ENCODE measurements around the gene IQCC.

The IQCC gene

DNA sequence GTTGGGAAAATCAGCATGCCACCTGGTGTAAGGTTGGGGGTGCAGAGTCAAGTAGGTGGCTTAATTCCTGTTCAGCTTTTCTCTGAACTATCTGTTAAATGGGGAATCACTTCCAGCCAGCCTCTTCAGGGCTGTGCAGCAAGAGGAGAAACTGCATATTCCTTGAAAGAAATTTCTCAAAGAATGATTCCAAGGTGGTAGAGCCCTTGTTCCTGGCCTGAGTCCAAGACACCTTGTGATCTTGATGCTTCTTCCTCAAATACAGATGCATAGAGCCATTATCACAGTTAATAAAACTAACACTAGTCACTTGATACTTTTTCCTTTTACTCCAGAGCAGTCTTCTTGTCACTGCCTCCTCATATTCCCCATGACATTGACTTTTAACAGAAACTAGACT is 20.8 kb upstream of the IQCC start:
- H3K4me3 ChIP-seq (ENCODE audit: low read length): no peak overlapping the region
- no peak for TF ChIP-seq ZNF274 (IDR thresholded peaks at IDR 0.05; ENCODE audit: low read depth, low read length)

DNA sequence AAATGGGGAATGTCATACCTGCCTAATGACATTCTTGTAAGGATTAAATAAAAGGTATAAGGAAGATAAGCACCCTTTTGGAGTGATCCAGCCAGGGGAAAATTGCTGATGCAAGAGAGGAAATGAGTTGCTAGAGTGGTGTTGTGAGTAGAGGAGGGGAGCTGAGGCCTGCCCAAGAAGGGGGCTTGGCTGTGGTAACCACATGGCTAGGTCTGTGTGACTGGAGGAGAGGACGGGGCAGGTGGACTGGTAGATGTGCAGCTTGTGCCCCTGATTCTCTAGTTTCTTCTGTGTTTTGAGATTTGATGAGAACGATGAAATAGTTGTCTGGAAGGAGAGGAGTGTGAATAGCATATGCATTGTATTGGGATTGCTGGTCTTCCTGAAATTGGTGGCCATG is 19.4 kb upstream of the IQCC start:
- TF ChIP-seq ZNF274 (IDR thresholded peaks at IDR 0.05; ENCODE audit: low read depth, low read length): no peak
- H3K4me3 ChIP-seq (ENCODE audit: low read length): no peak overlapping the region

DNA sequence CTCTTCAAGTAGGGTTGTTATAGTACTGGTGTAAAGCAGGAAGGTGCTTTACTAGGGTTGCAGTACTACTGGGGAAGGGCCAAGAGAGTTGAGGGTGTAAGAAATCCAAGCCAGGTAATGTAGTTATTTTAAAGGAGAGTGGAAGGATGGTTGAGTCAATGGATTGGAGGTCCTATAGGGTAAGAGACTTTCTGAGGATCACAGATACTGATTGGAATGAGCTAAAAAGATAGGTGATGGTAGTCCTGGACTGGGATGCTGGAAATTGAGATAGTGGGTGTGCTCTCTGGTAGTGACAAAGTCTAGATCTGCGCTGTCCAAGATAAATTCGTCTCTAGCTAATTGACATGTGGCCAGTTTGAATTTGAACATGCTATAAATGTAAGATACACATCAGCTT is 19.0 kb upstream of the IQCC start:
- no peak overlapping the region for H3K4me3 ChIP-seq (ENCODE audit: low read length)
- no peak for TF ChIP-seq ZNF274 (IDR thresholded peaks at IDR 0.05; ENCODE audit: low read depth, low read length)

DNA sequence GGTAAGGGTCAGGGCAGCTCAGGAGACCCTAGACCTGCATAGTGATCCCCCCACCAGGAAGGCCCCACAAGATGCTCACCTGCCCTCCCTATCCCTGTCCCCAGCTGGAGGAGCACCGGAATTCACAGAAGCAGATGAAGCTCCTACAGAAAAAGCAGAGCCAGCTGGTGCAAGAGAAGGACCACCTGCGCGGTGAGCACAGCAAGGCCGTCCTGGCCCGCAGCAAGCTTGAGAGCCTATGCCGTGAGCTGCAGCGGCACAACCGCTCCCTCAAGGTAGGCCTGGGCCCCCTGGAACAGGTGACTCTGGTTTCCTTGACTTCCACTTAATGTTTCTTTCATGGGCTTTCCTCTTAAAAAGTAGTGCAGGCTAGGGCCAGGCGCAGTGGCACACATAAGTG is 17.6 kb upstream of the IQCC start:
- no peak for TF ChIP-seq ZNF274 (IDR thresholded peaks at IDR 0.05; ENCODE audit: low read depth, low read length)
- H3K4me3 ChIP-seq (ENCODE audit: low read length): no peak overlapping the region

DNA sequence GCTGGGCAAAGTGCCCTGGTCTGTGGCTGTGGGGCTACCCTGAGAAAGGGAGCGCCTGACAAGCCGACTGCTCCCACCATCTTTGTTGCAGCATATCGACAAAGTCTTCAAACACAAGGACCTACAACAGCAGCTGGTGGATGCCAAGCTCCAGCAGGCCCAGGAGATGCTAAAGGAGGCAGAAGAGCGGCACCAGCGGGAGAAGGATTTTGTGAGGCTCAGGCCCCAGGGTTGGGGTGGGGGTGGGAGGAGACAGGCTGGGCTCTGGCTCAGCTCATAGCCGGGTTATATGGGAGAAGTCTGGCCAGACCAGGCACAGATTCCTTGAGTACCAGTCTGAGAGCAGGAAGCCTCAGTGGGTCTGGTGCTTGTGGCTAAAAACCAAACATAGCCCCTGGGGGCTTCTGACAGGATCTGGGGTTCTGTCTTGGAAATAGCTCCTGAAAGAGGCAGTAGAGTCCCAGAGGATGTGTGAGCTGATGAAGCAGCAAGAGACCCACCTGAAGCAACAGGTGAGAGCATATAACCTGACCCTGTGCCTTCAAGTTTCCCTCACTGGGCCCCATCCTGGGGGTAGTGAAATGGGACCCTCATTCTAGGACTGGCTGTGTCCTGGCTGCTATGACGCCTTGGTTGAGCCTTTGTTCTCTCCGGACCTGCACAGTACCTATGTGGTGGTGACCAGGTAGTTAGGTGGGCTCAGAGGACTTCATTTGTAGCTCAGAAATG is 13.1 kb upstream of the IQCC start:
- no peak overlapping the region for H3K4me3 ChIP-seq (ENCODE audit: low read length)
- TF ChIP-seq ZNF274 (IDR thresholded peaks at IDR 0.05; ENCODE audit: low read depth, low read length): no peak

DNA sequence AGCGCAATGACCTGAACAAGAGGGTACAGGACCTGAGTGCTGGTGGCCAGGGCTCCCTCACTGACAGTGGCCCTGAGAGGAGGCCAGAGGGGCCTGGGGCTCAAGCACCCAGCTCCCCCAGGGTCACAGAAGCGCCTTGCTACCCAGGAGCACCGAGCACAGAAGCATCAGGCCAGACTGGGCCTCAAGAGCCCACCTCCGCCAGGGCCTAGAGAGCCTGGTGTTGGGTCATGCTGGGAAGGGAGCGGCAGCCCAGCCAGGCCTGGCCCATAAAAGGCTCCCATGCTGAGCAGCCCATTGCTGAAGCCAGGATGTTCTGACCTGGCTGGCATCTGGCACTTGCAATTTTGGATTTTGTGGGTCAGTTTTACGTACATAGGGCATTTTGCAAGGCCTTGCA is 10.5 kb upstream of the IQCC start:
- no peak overlapping the region for H3K4me3 ChIP-seq (ENCODE audit: low read length)
- no peak for TF ChIP-seq ZNF274 (IDR thresholded peaks at IDR 0.05; ENCODE audit: low read depth, low read length)

DNA sequence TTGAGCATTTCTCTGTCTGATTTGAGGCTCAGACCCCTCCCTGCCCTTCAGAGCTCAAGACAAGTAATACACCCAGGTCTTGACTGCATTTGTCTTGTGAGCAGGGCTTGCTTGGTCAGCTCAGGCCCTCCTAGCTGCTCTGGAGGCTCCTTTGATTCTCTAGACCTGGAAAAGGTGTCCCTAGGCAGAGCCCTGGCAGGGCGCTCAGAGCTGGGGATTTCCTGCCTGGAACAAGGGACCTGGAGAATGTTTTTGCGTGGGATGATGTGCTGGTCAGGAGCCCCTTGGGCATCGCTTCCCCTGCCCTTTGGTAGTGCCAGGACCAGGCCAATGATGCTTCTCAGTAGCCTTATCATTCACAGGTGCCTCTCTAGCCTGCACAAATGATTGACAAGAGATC is 9.9 kb upstream of the IQCC start:
- no peak for TF ChIP-seq ZNF274 (IDR thresholded peaks at IDR 0.05; ENCODE audit: low read depth, low read length)
- H3K4me3 ChIP-seq (ENCODE audit: low read length): no peak overlapping the region

GRCh38 chr1:32195972-32196823 is 9.3 kb upstream of the IQCC start:
- no peak for TF ChIP-seq ZNF274 (IDR thresholded peaks at IDR 0.05; ENCODE audit: low read depth, low read length)
- H3K4me3 ChIP-seq (ENCODE audit: low read length): no peak overlapping the region

GRCh38 chr1:32197074-32197473 is 8.4 kb upstream of the IQCC start:
- no peak for TF ChIP-seq ZNF274 (IDR thresholded peaks at IDR 0.05; ENCODE audit: low read depth, low read length)
- no peak overlapping the region for H3K4me3 ChIP-seq (ENCODE audit: low read length)

- no peak overlapping the region for H3K4me3 ChIP-seq (ENCODE audit: low read length)
- no peak for TF ChIP-seq ZNF274 (IDR thresholded peaks at IDR 0.05; ENCODE audit: low read depth, low read length)
These were observed 7.6 kb upstream of the IQCC start for GRCh38 chr1:32197837-32198236.

- TF ChIP-seq ZNF274 (IDR thresholded peaks at IDR 0.05; ENCODE audit: low read depth, low read length): no peak
- no peak overlapping the region for H3K4me3 ChIP-seq (ENCODE audit: low read length)
These were observed 7.0 kb upstream of the IQCC start for GRCh38 chr1:32198237-32199042.

DNA sequence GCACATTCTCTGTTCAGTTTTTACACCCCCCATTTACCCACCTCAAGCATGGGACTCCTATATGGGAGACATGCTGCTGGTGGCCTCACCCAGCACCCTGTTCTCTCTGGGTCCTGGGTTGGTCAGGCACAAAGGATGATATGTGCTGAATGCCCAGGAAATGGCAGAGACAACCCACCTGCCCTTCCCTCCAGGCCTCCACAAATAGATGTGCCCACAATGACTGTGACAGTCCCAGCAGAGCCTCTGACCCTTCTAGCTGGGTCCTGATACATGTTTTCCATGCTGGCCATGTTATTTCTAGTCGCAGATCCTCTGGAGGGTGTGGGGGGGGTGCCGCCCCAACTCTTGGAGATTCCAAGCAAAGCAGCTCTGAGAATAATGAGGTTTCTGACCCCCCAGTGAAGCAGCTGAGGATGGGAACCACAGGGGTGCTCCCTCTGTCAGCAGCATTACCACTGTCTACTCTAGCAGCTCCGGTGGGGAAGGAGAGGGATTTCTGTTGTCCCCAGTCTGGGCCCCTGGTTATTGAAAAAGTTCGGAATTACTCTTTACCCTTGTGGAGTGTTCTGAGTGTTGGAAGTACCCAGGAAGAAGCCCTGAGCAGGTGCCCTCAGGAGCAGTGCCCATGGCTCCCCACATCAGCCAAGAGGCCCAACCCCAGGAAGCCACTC is 6.3 kb upstream of the IQCC start:
- no peak for TF ChIP-seq ZNF274 (IDR thresholded peaks at IDR 0.05; ENCODE audit: low read depth, low read length)
- no peak overlapping the region for H3K4me3 ChIP-seq (ENCODE audit: low read length)

GRCh38 chr1:32199717-32200072 is 5.8 kb upstream of the IQCC start:
- TF ChIP-seq ZNF274 (IDR thresholded peaks at IDR 0.05; ENCODE audit: low read depth, low read length): no peak
- H3K4me3 ChIP-seq (ENCODE audit: low read length): peak overlapping the region; percentile 65; the same call in 1 of the 2 replicates
